Neural progenitor cell (in vitro differentiated cells): ENCODE results near the gene FNDC11.

ENCODE experiments used
- CTCF ChIP-seq: fragments of 200-600 bp; sonication (generic); IDR thresholded peaks from 2 replicates; pipeline ENCODE4 v1.5.1; 2017; ENCODE audit warnings: antibody characterized with exemption, mild to moderate bottlenecking
- EZH2phosphoT487 ChIP-seq: fragments of 200-600 bp; sonication (generic); IDR thresholded peaks from 2 replicates; pipeline ENCODE4 v1.6.1; 2017; ENCODE audit warnings: antibody characterized with exemption

- TF ChIP-seq CTCF (no peak), EZH2phosphoT487 (no peak)
These were observed 2.9 kb upstream of the FNDC11 start for GRCh38 chr20:63551068-63551467.
